GM21381 (cell line): ENCODE measurements around the gene GLRA2.
A peak's percentile ranks its signal among the peaks of the same experiment; 100 is the strongest.
"Not testable (repeated sequence)": the region's sequence is repeated elsewhere in the genome, so short reads cannot be mapped to it uniquely, and the experiment has no call there.

Experiments used
- ATAC-seq: cut with Tn5 transposase; IDR thresholded peaks from one replicate; pipeline ENCODE4 v1.9.1; 2021; ENCODE audit warnings: mild to moderate bottlenecking, moderate library complexity; ENCODE audit not compliant: unreplicated experiment

The GLRA2 gene

GRCh38 chrX:14590693-14591424 lies 61.5 kb downstream of the GLRA2 start:
- no peak for ATAC-seq

- no peak for ATAC-seq
Observed at GRCh38 chrX:14591976-14592375, 62.6 kb downstream of the GLRA2 start.

GRCh38 chrX:14594521-14594920 lies 65.2 kb downstream of the GLRA2 start:
- ATAC-seq: no peak

GRCh38 chrX:14598330-14598729 lies 69.0 kb downstream of the GLRA2 start:
- no peak for ATAC-seq

GRCh38 chrX:14607446-14607985 lies 78.2 kb downstream of the GLRA2 start:
- no peak for ATAC-seq

- ATAC-seq: not testable (repeated sequence)
Observed at GRCh38 chrX:14612450-14612849, 83.1 kb downstream of the GLRA2 start.

- no peak for ATAC-seq
Observed at GRCh38 chrX:14616301-14616700, 87.0 kb downstream of the GLRA2 start.

GRCh38 chrX:14616836-14617235 lies 87.5 kb downstream of the GLRA2 start:
- ATAC-seq: no peak

GRCh38 chrX:14618177-14618965 lies 89.0 kb downstream of the GLRA2 start:
- ATAC-seq: no peak

GRCh38 chrX:14630733-14631132 lies 101.4 kb downstream of the GLRA2 start:
- ATAC-seq: no peak

GRCh38 chrX:14641681-14642655 lies 112.6 kb downstream of the GLRA2 start:
- ATAC-seq: no peak

GRCh38 chrX:14660970-14661369 lies 131.6 kb downstream of the GLRA2 start:
- ATAC-seq: no peak

GRCh38 chrX:14670819-14671218 lies 141.5 kb downstream of the GLRA2 start:
- ATAC-seq: peak; percentile 66

- ATAC-seq: no peak
Observed at GRCh38 chrX:14672611-14673172, 143.4 kb downstream of the GLRA2 start.

GRCh38 chrX:14673236-14673635 lies 143.9 kb downstream of the GLRA2 start:
- no peak for ATAC-seq

- peak; percentile 90 for ATAC-seq
Observed at GRCh38 chrX:14673764-14674163, 144.4 kb downstream of the GLRA2 start.

- no peak for ATAC-seq
Observed at GRCh38 chrX:14675500-14675899, 146.2 kb downstream of the GLRA2 start.

- ATAC-seq: no peak
Observed at GRCh38 chrX:14676431-14676830, 147.1 kb downstream of the GLRA2 start.

GRCh38 chrX:14688331-14688730 lies 159.0 kb downstream of the GLRA2 start:
- not testable (repeated sequence) for ATAC-seq

GRCh38 chrX:14690553-14690952 lies 161.2 kb downstream of the GLRA2 start:
- no peak for ATAC-seq
